GM10248 (cell line): ENCODE data around the gene USP40.

Experiments used
- CTCF ChIA-PET: fragments of 300-600 bp; sonication (Branson Sonifier 250); formaldehyde crosslinking; extraction: SDS; loops from one replicate; lab custom pipeline; 2021; ENCODE audit warnings: antibody characterized with exemption; lab: Yijun Ruan, JAX
- POLR2A ChIA-PET: fragments of 350-650 bp; sonication (Branson Sonifier 250); formaldehyde crosslinking; extraction: SDS; loops from one replicate; lab custom pipeline; 2020; ENCODE audit warnings: antibody characterized with exemption; lab: Yijun Ruan, JAX
- DNase-seq: peaks from one replicate; pipeline ENCODE4 v3.0.0; 2012; ENCODE audit errors: extremely low spot score
- CTCF ChIP-seq: IDR thresholded peaks from 2 replicates; pipeline ENCODE4 v1.5.1; 2012; ENCODE audit warnings: mild to moderate bottlenecking, low read depth; ENCODE audit errors: extremely low read depth, missing control alignments, control extremely low read depth

Gene USP40

GRCh38 chr2:233446606-233447305 lies 119.8 kb downstream of the USP40 start:
- no peak for TF ChIP-seq CTCF
- ChIA-PET POLR2A (no interaction called here), CTCF (interaction anchor here (4.3 to 8.4 kb wide), 2 partner anchors 10 to 42 kb away, joined by 24 to 138 read pairs; no protein-coding TSS in a partner anchor)
- no peak for DNase-seq

- DNase-seq: no peak
- ChIA-PET CTCF (interaction anchor here (4.3 to 8.4 kb wide), 2 partner anchors 11 to 42 kb away, joined by 24 to 138 read pairs; no protein-coding TSS in a partner anchor), POLR2A (no interaction called here)
- no peak for TF ChIP-seq CTCF
Measured at GRCh38 chr2:233446121-233446520, 120.5 kb downstream of the USP40 start.

DNA sequence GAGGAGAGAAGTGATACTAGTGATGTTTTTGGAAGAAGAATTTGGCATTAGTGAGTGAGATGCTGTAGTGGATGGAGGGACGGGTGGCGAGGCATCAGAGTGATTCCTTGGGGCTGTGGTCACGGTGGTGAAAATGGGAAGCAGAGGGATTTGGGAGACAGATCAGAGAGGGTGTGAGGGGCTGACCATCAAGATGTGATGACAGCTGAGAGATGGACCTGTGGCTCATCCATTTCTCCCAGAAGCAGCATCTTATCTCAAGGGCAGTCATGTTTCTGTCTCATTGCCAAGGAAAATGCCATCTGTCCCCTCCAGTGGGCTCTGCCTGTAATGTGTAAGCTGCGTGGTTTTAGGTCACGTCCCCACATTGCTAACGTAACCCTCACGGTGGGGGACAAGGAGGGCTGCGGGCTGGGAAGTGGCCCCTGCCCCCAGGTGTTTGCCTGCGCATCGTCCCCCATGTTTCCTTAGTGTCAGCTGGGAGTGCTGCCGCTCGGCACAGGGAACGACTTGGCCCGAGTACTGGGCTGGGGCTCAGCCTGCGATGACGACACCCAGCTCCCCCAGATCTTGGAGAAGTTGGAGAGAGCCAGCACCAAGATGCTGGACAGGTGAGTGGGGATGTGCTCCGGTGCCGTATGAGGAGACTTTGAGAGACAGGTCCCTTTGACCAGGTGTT lies 121.3 kb downstream of the USP40 start:
- DNase-seq: no peak
- ChIA-PET POLR2A (no interaction called here), CTCF (interaction anchor here (1.1 to 8.4 kb wide), 7 partner anchors 11 to 266 kb away, joined by 3 to 138 read pairs (median 24); no protein-coding TSS in a partner anchor)
- TF ChIP-seq CTCF: no peak

- ChIA-PET POLR2A (no interaction called here), CTCF (interaction anchor here (0.6 to 8.4 kb wide), 16 partner anchors 10 to 267 kb away, joined by 3 to 138 read pairs (median 5); no protein-coding TSS in a partner anchor)
- no peak for DNase-seq
- no peak for TF ChIP-seq CTCF
Measured at GRCh38 chr2:233444501-233444900, 122.1 kb downstream of the USP40 start.

GRCh38 chr2:233443511-233444183 lies 122.9 kb downstream of the USP40 start:
- DNase-seq: peak; percentile 89
- ChIA-PET CTCF (interaction anchor here (0.6 to 8.4 kb wide), 33 partner anchors 8 to 584 kb away, joined by 3 to 138 read pairs (median 4); no protein-coding TSS in a partner anchor), POLR2A (no interaction called here)
- TF ChIP-seq CTCF: peak; percentile 63

GRCh38 chr2:233442028-233442310 lies 124.6 kb downstream of the USP40 start:
- CTCF ChIA-PET: interaction anchor here (1.5 to 8.4 kb wide), 4 partner anchors 11 to 38 kb away, joined by 4 to 138 read pairs (median 20); no protein-coding TSS in a partner anchor
- no peak for TF ChIP-seq CTCF
- DNase-seq: no peak
- POLR2A ChIA-PET: interaction anchor here (0.6 kb wide), 1 partner anchor 140 kb away, joined by 6 read pairs; no protein-coding TSS in a partner anchor
